Epidermal melanocyte (primary cell): ENCODE data around the gene BMP7.
"Not testable (repeated sequence)": the region's sequence is repeated elsewhere in the genome, so short reads cannot be mapped to it uniquely, and the experiment has no call there.

ENCODE experiments used
- DNase-seq: peaks from one replicate; pipeline ENCODE4 v3.0.0; 2011; ENCODE audit warnings: low spot score; ENCODE audit not compliant: insufficient read length

BMP7 gene

DNA sequence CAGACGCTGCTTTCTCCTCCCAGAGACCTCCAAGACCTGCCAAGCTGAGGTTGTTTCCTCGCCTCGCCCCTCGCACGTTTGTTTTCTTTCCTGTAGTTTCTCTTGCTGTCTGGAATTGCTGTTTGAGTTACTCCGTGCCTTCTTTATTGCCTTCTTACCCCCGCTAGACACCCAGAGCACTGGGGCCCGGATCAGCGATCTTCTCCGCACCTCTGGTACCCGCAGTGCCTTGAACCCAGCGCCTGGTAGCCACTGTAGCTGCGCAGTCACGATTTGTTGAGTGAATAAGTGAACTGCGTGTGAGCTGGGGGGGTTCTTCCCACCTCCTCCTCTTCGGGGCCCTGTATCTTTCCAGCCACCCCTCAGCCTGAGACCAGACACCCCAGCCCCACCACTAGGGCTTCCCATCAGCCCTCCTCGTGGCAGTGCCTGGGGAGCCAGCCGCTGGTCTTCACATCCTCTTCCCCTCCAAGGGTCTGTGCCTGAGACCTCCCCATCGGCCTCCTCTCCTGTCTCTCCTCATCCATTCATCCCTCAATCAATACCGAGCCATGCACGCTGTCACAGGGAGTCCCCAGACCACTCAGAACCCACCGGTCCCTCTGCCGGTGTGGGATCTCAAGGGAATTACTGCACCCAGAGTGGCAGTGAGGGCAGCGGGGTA, 849 bp upstream of the BMP7 start:
- DNase-seq, result no peak

GRCh38 chr20:57265997-57266290, 497 bp downstream of the BMP7 start:
- DNase-seq, result no peak

- DNase-seq, result no peak
These were observed 975 bp downstream of the BMP7 start for GRCh38 chr20:57265336-57265996.

- not testable (repeated sequence) for DNase-seq
These were observed 1.5 kb downstream of the BMP7 start for GRCh38 chr20:57264908-57265335.

- DNase-seq, result no peak
These were observed 2.3 kb downstream of the BMP7 start for GRCh38 chr20:57263801-57264792.

GRCh38 chr20:57262784-57263609, 3.4 kb downstream of the BMP7 start:
- no peak for DNase-seq

- DNase-seq, result no peak
These were observed 4.1 kb downstream of the BMP7 start for GRCh38 chr20:57262301-57262700.

- no peak for DNase-seq
These were observed 4.8 kb downstream of the BMP7 start for GRCh38 chr20:57261457-57262251.

DNA sequence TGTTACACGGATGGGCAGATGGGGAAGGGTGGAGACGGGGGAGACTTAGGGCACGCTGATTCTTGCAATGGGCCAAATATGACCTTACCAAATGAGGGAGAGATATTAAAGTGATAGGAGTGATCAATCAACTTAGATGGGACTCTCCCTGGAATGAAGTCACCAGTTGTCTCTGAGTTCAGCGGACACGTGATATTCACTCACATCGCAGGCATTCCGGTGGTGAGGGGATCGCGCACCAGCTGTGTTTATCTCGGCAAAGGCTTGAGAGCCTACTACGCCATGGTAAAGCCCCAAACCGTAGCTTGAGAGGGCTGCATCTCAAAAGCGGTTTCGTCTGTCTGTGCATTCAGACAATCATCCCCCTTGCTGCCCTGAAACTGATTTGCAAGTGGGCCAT, 5.5 kb downstream of the BMP7 start:
- no peak for DNase-seq

DNA sequence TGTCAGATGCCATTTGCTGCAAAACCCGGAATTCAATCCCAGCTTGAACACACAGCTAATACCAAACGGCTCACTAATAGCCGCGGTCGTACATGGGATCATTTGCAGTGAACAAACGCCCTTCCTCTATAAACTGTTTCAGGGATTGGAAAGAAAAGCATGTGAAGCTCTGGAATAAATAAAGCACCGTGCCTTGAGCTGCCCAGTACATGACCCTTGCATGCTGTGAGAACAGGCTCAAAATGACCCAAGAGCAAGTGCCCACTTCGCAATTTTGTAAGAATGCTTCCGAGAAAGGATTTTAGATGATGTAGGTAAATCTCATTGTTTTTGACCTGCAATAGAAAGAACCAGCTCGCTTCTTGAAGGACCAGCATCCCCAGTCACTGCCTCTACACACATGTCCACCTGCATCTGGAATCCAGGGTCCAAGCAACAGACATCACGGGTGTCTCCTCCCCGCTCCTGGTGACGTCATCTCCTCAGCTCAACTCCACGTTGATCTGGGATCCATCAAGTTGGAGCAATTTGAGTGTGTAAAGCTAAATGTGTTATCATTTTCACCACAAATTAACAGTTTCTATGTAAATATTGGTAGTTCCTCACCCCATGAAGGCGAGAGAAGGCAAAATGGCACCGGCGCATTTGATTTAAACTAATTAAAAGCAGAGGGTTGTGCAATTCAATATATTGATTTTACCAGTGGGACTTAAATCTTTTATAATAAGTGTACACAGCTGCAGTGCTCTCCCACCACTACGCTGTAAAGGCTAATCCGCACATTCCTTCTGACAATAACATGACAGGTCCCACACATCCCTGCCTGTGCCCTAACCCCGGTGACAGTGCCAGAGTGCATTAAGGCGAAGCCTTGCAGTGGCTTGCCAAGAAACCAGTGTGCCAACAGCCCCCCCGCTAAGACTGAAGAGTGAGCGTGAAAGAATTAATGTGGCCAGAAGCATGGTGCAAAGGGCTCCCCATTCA, 6.2 kb downstream of the BMP7 start:
- DNase-seq, result no peak

DNA sequence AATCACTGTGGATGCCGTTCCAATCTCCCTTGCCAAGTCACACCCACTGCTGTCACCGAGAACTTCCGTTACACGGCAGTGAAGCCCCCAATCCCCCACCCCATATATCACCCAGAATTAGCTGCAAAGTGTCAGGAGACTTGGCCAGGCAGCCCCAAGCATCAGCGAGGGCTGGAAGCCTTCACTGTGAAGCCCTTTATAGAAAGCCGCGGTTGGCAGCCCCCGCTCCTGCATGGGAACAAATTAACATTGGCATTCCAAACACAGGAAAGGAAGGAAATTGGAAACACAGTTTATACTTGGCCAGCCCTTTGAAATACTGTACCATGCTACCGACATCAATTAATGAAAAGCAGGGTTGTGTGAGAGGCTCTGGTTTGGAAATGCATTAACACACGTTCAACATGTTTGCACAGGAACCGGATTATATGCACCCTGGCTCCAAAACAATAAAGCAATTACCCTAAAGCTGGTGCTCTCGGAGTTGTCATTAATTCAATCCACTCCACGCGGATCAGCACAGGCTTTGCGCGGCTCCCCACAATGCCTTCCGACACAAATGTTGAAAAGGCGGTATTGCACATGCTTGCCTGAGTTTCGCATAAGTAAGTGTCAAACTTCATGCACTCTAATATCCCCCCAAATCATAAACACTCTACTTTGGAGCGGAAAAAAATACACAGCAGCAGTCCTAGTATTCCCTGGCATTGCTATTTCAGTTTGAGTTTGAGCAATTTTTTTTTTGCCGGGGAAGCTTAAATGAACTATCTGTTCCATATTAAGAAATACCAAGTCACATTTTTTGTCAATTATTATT, 7.1 kb downstream of the BMP7 start:
- no peak for DNase-seq

GRCh38 chr20:57257701-57258453, 8.6 kb downstream of the BMP7 start:
- DNase-seq, result no peak

- DNase-seq, result no peak
These were observed 9.5 kb downstream of the BMP7 start for GRCh38 chr20:57256908-57257307.

GRCh38 chr20:57256205-57256604, 10.2 kb downstream of the BMP7 start:
- DNase-seq, result no peak

DNA sequence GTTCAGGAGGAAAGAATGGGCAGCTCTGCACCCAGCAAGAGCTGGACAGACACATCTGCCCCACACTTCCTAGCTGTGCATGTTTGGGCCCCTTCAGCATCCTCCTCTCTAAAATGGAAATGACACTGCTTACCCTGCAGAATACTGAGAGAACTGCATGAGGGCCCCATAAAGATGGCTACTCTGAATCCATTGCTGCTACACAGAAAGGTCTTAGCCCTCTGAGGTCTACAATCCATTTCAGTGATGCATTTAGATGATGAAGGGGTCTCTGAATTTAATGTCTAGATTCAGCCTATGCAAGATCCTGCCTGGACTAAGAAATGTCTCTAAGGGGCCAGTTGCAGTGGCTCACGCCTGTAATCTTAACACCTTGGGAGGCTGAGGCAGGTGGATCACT, 11.3 kb downstream of the BMP7 start:
- no peak for DNase-seq

DNA sequence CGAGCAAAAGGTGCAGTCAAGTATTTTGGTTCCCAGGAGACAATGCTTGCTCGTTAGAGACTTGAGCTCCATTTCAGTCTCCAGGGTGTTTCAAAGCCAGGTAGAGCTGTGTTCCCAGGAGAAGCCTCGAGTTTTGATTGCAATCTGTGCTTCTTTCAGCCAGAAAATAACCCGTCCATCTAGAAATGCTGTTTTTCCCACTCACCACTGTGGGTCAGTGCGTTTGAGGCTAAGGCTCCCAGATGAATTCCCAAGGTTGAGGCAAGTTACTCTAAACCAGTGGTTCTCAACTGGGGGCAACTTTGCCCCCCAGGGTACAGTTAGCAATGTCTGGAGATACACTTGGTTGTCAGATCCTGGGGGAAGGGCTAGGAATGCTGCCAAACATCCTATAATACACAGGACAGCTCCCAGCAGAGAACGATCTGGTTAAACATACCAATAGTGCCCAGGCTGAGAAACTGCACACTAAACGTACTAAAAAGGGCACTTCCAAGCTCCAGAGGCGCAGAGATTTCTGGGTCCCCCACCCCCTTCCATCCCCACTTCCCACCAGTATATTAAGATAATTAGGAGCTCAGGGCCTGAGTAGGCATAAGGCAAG, 13.8 kb downstream of the BMP7 start:
- no peak for DNase-seq

- no peak for DNase-seq
These were observed 14.5 kb downstream of the BMP7 start for GRCh38 chr20:57251949-57252348.
